Renal cortical epithelial cell (primary cell): ENCODE measurements around the gene RPL37. TPM values are rescaled to one million over a fixed set of nuclear protein-coding genes. Genes with fewer than 3 reads are reported as not detected.

ENCODE experiments used
- total RNA-seq: library from RNA; depleted of rRNA; stranded (reverse); fragments of >200 nt; gene quantifications from 2 replicates; pipeline ENCODE4 v1.2.3, GENCODE V29; 2014

RPL37 gene
- total RNA-seq, 1 donor from 2014 or later: 350 TPM

Other genes starting within 250 kb of the RPL37 start
- 1.6 and 13.5 TPM in 2 replicates for gene PTGER4, start 155.3 kb downstream of the RPL37 start, total RNA-seq
- 18.8 and 22.7 TPM in 2 replicates for gene TTC33, start 79.3 kb downstream of the RPL37 start, total RNA-seq
- 98.4 and 110 TPM in 2 replicates for gene PRKAA1, start 36.8 kb downstream of the RPL37 start, total RNA-seq
- gene CARD6, start 6.1 kb upstream of the RPL37 start, total RNA-seq: 7.0 and 10.8 TPM in 2 replicates
- gene C7, start 74.3 kb upstream of the RPL37 start, total RNA-seq: not detected in 2 replicates
- gene MROH2B, start 236.1 kb upstream of the RPL37 start, total RNA-seq: not detected in 2 replicates